ENCODE measurements around the gene CLINT1.
A peak's percentile ranks its signal among the peaks of the same experiment; 100 is the strongest.

CLINT1 gene

DNA sequence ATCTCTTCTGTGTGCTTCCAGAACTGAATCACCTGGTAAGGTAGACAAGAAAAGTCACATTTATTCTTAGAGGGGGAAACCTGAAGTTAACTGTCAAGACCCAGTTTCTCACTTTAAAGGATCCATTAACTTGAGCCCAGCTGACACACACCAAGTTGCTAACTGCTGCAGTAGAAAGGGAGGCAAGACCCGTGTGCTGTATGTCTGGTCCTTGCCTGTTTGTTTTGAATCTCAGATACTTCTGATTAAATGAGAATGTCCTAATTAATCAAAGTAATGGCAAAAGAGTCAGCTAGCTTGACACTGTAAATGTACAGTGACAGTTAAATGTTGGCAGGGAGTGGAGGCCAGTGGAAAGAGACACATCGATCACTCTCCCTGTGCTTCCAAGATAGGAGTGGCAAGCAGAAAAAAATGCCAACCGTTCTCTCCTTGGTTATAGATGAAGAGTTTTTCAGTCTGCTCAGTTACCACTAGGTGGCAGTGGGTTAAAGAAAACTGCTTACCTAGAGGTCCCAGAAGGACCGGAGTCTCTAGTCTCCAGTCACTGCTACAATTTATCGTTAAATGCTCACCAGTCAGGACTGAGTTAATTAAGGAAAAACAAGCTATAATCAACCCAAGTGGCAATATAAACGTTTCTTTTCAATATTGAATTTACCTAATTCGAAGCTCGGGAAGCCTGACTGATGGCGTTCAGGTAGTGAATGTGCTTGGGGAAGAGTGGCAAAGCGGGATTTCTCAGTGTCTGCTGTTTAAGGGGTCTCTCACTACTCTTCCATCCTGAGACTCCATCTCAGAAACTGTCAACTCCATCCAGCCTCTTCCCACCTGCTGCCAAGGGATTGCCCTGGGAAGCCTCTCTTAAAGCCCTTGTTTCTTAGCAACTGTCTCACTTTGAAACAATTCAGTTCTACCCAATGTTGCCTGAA lies 97.0 kb downstream of the CLINT1 start:
- Histone ChIP-seq H3K9me3 (ENCODE audit: low read length) (no peaks in the 10 kb centered on the region), H3K27ac (ENCODE audit: low read depth, low read length, poor library complexity, severe bottlenecking) (no peak overlapping the region), H3K36me3 (ENCODE audit: insufficient read depth, low read length) (peaks cover 8% of the 10 kb centered on the region; the same call in 1 of the 2 replicates), H3K27me3 (ENCODE audit: insufficient read depth, low read length) (no peaks in the 10 kb centered on the region), H3K4me2 (ENCODE audit: low read length) (no peak overlapping the region), H3F3A (ENCODE audit: insufficient read depth, low read length) (no peaks in the 10 kb centered on the region), H3K4me1 (ENCODE audit: insufficient read depth, low read length, severe bottlenecking) (no peaks in the 10 kb centered on the region), H3K9ac (ENCODE audit: low read length) (no peak overlapping the region), H2AFZ (ENCODE audit: low read length) (no peak overlapping the region), H3K9me2 (ENCODE audit: low read depth, low read length) (no peaks in the 10 kb centered on the region), H4K20me1 (ENCODE audit: insufficient read depth, low read length) (no peaks in the 10 kb centered on the region), H3K4me3 (ENCODE audit: low read depth, low read length, poor library complexity, severe bottlenecking) (no peak overlapping the region), H3K79me2 (ENCODE audit: insufficient read depth, low read length) (no peaks in the 10 kb centered on the region)
- TF ChIP-seq EZH2 (IDR thresholded peaks at IDR 0.05; ENCODE audit: borderline replicate concordance, low read length), result no peak
- TF ChIP-seq, protein P1, sequence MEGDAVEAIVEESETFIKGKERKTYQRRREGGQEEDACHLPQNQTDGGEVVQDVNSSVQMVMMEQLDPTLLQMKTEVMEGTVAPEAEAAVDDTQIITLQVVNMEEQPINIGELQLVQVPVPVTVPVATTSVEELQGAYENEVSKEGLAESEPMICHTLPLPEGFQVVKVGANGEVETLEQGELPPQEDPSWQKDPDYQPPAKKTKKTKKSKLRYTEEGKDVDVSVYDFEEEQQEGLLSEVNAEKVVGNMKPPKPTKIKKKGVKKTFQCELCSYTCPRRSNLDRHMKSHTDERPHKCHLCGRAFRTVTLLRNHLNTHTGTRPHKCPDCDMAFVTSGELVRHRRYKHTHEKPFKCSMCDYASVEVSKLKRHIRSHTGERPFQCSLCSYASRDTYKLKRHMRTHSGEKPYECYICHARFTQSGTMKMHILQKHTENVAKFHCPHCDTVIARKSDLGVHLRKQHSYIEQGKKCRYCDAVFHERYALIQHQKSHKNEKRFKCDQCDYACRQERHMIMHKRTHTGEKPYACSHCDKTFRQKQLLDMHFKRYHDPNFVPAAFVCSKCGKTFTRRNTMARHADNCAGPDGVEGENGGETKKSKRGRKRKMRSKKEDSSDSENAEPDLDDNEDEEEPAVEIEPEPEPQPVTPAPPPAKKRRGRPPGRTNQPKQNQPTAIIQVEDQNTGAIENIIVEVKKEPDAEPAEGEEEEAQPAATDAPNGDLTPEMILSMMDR (IDR thresholded peaks at IDR 0.05; ENCODE audit: low read length), result peak; percentile 79

DNA sequence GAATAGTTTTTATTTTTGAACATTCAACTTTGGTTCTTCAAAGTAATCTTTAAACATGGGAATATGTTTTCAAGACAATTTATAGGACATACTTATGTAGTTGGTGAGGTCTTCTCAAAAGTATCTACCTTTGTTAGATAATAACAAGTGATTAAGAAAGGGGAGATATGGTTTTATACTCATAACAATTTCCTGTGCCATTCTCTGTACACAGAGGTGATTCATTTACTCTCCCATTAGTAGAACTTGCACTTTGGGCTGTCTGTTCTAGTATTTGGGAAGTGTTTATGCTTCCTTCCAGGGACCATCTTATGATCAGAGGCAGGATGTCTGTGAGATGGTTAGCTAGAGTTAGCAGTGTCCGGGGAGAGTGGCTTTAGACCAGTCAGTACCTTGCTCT lies 100.2 kb downstream of the CLINT1 start:
- no peak overlapping the region for H3K27ac ChIP-seq (ENCODE audit: low read depth, low read length, poor library complexity, severe bottlenecking)
- TF ChIP-seq, protein P1 (IDR thresholded peaks at IDR 0.05; ENCODE audit: low read length), result no peak
- no peak for TF ChIP-seq EZH2 (IDR thresholded peaks at IDR 0.05; ENCODE audit: borderline replicate concordance, low read length)
- no peak overlapping the region for H3K4me2 ChIP-seq (ENCODE audit: low read length)

DNA sequence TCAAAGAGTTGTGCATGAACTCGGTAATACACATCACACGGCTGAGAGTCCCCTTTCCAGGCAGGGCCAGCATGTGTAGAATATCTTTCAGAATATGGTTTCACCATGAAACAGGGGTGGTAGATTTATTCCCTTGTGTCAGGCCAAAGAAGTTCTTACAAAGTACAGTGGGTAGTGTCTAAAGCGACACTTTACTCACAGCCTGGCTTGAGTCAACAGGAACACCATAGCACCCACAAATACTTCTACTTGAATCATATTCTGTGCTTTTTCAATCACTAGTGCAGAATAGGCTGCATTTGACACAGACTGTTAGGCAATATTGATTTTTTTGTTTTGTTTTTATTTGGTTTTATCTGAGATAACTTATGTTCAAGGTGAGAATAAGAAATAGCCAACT lies 102.8 kb downstream of the CLINT1 start:
- H3K4me3 ChIP-seq (ENCODE audit: low read depth, low read length, poor library complexity, severe bottlenecking), result no peak overlapping the region
- H3K27ac ChIP-seq (ENCODE audit: low read depth, low read length, poor library complexity, severe bottlenecking), result no peak overlapping the region
- H3K4me1 ChIP-seq (ENCODE audit: insufficient read depth, low read length, severe bottlenecking), result no peaks in the 10 kb centered on the region
- H3K36me3 ChIP-seq (ENCODE audit: insufficient read depth, low read length), result peaks cover 52% of the 10 kb centered on the region
- TF ChIP-seq, protein P1 (IDR thresholded peaks at IDR 0.05; ENCODE audit: low read length), result no peak
- no peak for TF ChIP-seq EZH2 (IDR thresholded peaks at IDR 0.05; ENCODE audit: borderline replicate concordance, low read length)
- H4K20me1 ChIP-seq (ENCODE audit: insufficient read depth, low read length), result no peaks in the 10 kb centered on the region
- H3K9ac ChIP-seq (ENCODE audit: low read length), result no peak overlapping the region
- no peak overlapping the region for H3K4me2 ChIP-seq (ENCODE audit: low read length)
- no peaks in the 10 kb centered on the region for H3K27me3 ChIP-seq (ENCODE audit: insufficient read depth, low read length)
- no peak overlapping the region for H2AFZ ChIP-seq (ENCODE audit: low read length)
- no peaks in the 10 kb centered on the region for H3K79me2 ChIP-seq (ENCODE audit: insufficient read depth, low read length)
- no peaks in the 10 kb centered on the region for H3K9me2 ChIP-seq (ENCODE audit: low read depth, low read length)
- H3K9me3 ChIP-seq (ENCODE audit: low read length), result no peaks in the 10 kb centered on the region
- no peaks in the 10 kb centered on the region for H3F3A ChIP-seq (ENCODE audit: insufficient read depth, low read length)

More for the DNA sequence above, 100.2 kb downstream of the CLINT1 start:
- peaks cover 34% of the 10 kb centered on the region for H3K36me3 ChIP-seq (ENCODE audit: insufficient read depth, low read length)
- no peaks in the 10 kb centered on the region for H3K9me2 ChIP-seq (ENCODE audit: low read depth, low read length)
- H3K4me3 ChIP-seq (ENCODE audit: low read depth, low read length, poor library complexity, severe bottlenecking), result no peak overlapping the region
- no peaks in the 10 kb centered on the region for H3F3A ChIP-seq (ENCODE audit: insufficient read depth, low read length)
- H3K27me3 ChIP-seq (ENCODE audit: insufficient read depth, low read length), result no peaks in the 10 kb centered on the region
- no peak overlapping the region for H2AFZ ChIP-seq (ENCODE audit: low read length)
- H3K9me3 ChIP-seq (ENCODE audit: low read length), result no peaks in the 10 kb centered on the region
- no peaks in the 10 kb centered on the region for H3K79me2 ChIP-seq (ENCODE audit: insufficient read depth, low read length)
- H3K9ac ChIP-seq (ENCODE audit: low read length), result no peak overlapping the region
- H3K4me1 ChIP-seq (ENCODE audit: insufficient read depth, low read length, severe bottlenecking), result no peaks in the 10 kb centered on the region
- no peaks in the 10 kb centered on the region for H4K20me1 ChIP-seq (ENCODE audit: insufficient read depth, low read length)

All from OCI-LY1 (cell line).